Colonic mucosa (tissue), 4 donors: Measurements from ENCODE around the gene OR1I1. TPM values are rescaled to one million over a fixed set of nuclear protein-coding genes. Genes with fewer than 3 reads are reported as not detected.

ENCODE experiments used
- DNase-seq: peaks from one replicate; pipeline ENCODE4 v3.0.0-alpha.2; 2020
- H3K27ac ChIP-seq: fragments of 200-600 bp; one replicate; pipeline ENCODE4 v1.8.0; 2021
- H3K27me3 ChIP-seq: fragments of 200-600 bp; one replicate; pipeline ENCODE4 v1.8.0; 2021
- H3K36me3 ChIP-seq: fragments of 200-600 bp; one replicate; pipeline ENCODE4 v1.8.0; 2021
- H3K4me1 ChIP-seq: fragments of 200-600 bp; one replicate; pipeline ENCODE4 v1.8.0; 2021; ENCODE audit warnings: mild to moderate bottlenecking
- H3K4me3 ChIP-seq: fragments of 200-600 bp; one replicate; pipeline ENCODE4 v1.8.0; 2021
- H3K9ac ChIP-seq, 2 donors: one replicate each; pipeline ENCODE4 v1.7.0; 2013; ENCODE audit warnings: control low read depth in 2 of 2, low read depth in 2 of 2, low read length in 2 of 2
- H3K9me3 ChIP-seq: fragments of 200-600 bp; one replicate; pipeline ENCODE4 v1.8.0; 2021
- CTCF ChIP-seq: fragments of 200-600 bp; IDR thresholded peaks from one replicate; pipeline ENCODE4 v1.8.0; 2022; ENCODE audit warnings: antibody characterized with exemption, mild to moderate bottlenecking
- intact Hi-C: fragments of 100-400 bp; cut with DNase I; formaldehyde crosslinking; loops from one replicate; pipeline ENCODE4 v1.14.1; 2022
- total RNA-seq, 2 donors: library from RNA; stranded (reverse); fragmentation: NEBNext Ultra II Directional in 1 of 2; extraction: Animal tissue kit (Norgen Biotek cat#: 25700) in 1 of 2; gene quantifications; one replicate each; pipeline ENCODE4 v1.2.1, GENCODE V29; 2021
- donor health status: healthy.
- donor health status: DM: no; HTN: no; CAD: no.
- donor health status: DM: no; HTN: no; CAD: no.

OR1I1 gene
- total RNA-seq, 2 donors from 2014 or later = not detected

- H3K27ac ChIP-seq = no peak overlapping the region
- no peaks in the 10 kb centered on the region for H3K36me3 ChIP-seq
- no peak for DNase-seq
- intact Hi-C loops = no loop called here
- H3K4me1 ChIP-seq = no peaks in the 10 kb centered on the region
- no peak for TF ChIP-seq CTCF
- no peaks in the 10 kb centered on the region for H3K9me3 ChIP-seq
- no peak overlapping the region for H3K4me3 ChIP-seq
- no peak overlapping the region for H3K9ac ChIP-seq
- H3K27me3 ChIP-seq = no peaks in the 10 kb centered on the region
Observed at GRCh38 chr19:15142313-15142712, 60.3 kb downstream of the OR1I1 start.

Other genes starting within 250 kb of the OR1I1 start
- gene OR7A5, start 247.0 kb upstream of the OR1I1 start, total RNA-seq = not detected
- gene OR7C1, start 247.0 kb upstream of the OR1I1 start, total RNA-seq = not detected
- gene OR7A10, start 233.3 kb upstream of the OR1I1 start, total RNA-seq = not detected
- not detected for gene OR7A17, start 196.1 kb upstream of the OR1I1 start, total RNA-seq
- gene OR7C2, start 140.7 kb upstream of the OR1I1 start, total RNA-seq = not detected
- gene SLC1A6, start 102.3 kb upstream of the OR1I1 start, total RNA-seq = not detected
- gene CASP14, start 32.7 kb upstream of the OR1I1 start, total RNA-seq = not detected
- gene SYDE1, start 25.2 kb downstream of the OR1I1 start, total RNA-seq = 1 to 10 TPM; 1.8 to 5.8 TPM
- 10 to 100 TPM in 1 of 2 donors, 1 to 10 TPM in 1; 4.4 to 10.5 TPM for gene NOTCH3, start 118.8 kb downstream of the OR1I1 start, total RNA-seq
- under 1 TPM; 0.53 to 0.82 TPM for gene EPHX3, start 150.2 kb downstream of the OR1I1 start, total RNA-seq